HG03196 (cell line): ENCODE measurements around the gene SEMA4G.

Source experiments
- ATAC-seq: cut with Tn5 transposase; IDR thresholded peaks from one replicate; pipeline ENCODE4 v1.9.1; 2021; ENCODE audit not compliant: unreplicated experiment

Gene SEMA4G, protein sequence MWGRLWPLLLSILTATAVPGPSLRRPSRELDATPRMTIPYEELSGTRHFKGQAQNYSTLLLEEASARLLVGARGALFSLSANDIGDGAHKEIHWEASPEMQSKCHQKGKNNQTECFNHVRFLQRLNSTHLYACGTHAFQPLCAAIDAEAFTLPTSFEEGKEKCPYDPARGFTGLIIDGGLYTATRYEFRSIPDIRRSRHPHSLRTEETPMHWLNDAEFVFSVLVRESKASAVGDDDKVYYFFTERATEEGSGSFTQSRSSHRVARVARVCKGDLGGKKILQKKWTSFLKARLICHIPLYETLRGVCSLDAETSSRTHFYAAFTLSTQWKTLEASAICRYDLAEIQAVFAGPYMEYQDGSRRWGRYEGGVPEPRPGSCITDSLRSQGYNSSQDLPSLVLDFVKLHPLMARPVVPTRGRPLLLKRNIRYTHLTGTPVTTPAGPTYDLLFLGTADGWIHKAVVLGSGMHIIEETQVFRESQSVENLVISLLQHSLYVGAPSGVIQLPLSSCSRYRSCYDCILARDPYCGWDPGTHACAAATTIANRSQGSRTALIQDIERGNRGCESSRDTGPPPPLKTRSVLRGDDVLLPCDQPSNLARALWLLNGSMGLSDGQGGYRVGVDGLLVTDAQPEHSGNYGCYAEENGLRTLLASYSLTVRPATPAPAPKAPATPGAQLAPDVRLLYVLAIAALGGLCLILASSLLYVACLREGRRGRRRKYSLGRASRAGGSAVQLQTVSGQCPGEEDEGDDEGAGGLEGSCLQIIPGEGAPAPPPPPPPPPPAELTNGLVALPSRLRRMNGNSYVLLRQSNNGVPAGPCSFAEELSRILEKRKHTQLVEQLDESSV

GRCh38 chr10:100969187-100970075 lies at the start of gene SEMA4G:
Gene SEMA4G, plus strand, starts transcription at chr10:100969504. Its CDS starts 3,409 bp downstream, at chr10:100972913.
- ATAC-seq: no peak

GRCh38 chr10:100923580-100923979 lies 45.7 kb upstream of the SEMA4G start:
- ATAC-seq: no peak

DNA sequence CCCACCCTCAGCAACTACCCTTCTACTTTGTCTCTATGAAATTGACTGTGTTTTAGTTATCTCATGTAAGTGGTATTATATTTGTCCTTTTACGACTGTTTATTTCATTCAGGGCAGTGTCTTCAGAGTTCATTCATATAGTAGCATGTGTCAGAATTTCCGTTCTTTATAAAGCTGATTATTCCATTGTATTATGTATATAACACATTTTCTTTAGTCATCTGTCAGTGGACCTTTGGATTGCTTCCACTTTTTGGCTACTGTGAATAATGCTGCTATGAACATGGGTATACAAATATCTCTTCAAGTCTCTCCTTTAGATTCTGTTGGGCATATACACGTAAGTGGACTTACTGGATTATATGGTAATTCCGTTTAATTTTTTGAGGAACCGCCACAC lies 42.0 kb upstream of the SEMA4G start:
- ATAC-seq: no peak

DNA sequence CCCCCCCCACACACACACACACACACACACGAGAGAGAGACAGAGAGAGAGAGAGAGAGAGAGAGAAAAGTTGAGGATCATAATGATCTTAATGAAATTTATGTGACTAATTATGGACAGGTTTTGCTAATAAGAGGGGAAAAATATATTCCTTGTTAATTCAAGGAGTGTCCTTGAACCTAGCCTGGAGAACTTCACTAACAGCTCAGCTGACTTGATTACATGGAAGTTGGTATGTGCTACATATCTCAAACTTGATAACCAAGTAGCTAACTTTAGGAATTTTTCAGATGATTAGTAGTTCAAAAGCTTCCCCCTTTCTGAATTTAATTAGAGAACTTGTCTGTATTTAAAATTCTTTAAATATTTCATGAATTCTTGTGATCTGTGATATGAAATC lies 41.3 kb upstream of the SEMA4G start:
- ATAC-seq: no peak

- no peak for ATAC-seq
These were observed 38.9 kb upstream of the SEMA4G start for GRCh38 chr10:100930368-100930767.

GRCh38 chr10:100934084-100934659 lies 35.1 kb upstream of the SEMA4G start:
- ATAC-seq: no peak

- ATAC-seq: no peak
These were observed 29.4 kb upstream of the SEMA4G start for GRCh38 chr10:100939763-100940344.

DNA sequence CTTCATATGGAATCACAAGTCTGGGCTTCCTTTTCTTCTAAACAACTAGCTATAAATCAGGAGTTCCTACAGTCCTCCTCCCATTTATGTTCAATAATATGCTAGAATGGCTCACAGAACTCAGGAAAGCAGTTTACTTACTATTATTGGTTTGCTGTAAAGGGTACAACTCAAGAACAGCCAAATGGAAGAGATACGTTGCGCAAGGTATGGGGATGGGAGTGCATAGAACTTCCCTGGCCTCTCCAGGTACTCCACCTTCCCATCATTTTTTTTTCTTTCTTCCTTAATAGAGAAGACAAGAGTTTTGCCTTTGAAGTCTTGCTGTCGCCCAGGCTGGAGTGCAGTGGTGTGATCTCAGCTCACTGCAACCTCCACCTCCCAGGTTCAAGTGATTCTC lies 27.1 kb upstream of the SEMA4G start:
- ATAC-seq: no peak

GRCh38 chr10:100943508-100943907 lies 25.8 kb upstream of the SEMA4G start:
- no peak for ATAC-seq

DNA sequence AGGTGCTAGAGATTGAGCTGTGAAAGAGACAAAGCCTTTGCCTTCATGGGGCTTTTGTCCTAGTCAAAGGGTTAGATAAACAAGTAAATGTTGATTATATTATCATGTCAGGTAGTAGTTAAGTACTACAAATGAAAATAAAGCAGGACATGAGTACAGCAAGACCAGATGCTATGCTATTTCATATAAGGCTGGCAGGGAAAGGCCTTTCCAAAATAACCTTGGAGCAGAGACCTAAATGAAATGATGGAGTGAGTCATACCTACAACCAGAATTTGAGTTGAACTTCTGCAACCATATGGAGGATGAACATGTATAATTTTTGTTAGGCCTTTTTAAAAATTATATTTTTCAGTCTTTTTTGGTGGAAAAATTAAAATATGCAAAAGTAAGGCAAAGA lies 23.6 kb upstream of the SEMA4G start:
- no peak for ATAC-seq

- no peak for ATAC-seq
These were observed 20.4 kb upstream of the SEMA4G start for GRCh38 chr10:100948916-100949315.

GRCh38 chr10:100960251-100960650 lies 9.1 kb upstream of the SEMA4G start:
- ATAC-seq: no peak

DNA sequence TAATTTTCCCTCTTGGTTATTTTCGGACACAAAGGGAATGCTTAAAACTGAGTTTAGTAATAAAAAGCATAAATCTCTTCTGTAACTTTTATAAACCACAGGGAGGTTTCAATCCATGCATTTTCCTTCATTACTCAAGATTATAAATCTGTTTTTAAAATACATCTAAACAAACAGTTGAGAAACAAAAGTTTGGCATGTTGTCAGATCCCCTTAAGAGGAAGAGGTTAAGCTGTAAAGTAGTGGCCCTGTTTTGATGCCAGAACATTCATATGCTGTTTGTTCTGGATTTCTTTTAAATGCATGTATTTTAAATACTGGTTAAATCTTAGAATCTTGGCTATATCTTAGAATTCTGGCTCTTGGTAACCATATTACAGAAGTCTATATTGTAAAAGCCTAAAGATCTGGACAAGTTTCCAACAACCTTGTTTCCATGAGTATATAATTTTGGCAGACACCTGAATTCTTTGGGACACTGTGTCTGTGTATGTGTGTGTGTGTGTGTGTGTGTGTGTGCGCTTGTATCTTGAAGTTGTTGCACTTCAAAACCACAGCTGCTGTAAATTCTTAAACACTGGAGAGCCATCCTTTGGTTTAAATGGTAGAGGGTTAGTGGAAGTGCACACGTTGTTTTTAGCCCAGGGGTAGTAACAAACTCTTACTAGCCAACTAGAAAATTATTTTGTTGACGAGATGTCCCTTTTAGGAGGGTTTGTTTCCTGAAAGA lies 6.8 kb upstream of the SEMA4G start:
- no peak for ATAC-seq

DNA sequence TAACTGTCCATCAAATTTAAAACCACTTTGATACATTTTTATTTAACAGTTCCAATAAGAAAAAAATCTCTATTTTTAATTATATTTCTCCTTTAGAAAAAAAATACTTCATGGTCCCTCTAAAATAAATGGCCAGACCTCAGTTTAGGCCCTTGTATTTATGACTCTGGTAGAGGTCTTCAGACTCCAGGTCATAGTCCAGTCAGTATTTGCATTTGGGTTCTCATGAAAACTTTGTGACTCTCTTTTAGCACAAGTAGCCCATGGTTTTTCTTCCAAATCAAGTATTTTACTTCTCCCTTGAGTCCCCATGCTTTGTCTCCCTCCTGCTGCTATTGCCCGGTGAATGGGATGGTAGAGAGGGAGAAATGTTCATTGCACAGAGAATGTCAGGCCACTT lies 5.5 kb upstream of the SEMA4G start:
- no peak for ATAC-seq

DNA sequence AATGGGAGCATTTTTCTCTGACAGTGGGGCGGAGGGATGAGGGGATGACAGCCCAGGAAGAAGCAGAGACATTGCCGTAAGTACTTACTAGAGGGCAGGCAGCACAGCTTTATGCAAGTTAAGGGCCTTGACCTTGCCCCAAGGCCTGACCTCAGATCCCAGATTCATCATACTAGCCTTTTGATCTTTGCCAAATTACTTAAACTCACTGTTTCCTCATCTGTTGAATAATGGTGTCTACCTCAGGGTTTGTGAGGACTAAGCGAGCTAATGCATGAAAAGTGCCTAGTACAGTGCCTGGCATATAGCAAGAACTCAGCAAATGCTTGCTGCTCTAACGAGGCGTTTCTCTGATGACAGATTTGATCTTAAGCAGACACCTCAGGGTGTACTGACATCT lies 3.5 kb upstream of the SEMA4G start:
- ATAC-seq: no peak

- ATAC-seq: no peak
These were observed 2.4 kb upstream of the SEMA4G start for GRCh38 chr10:100966887-100967286.

- ATAC-seq: no peak
These were observed 2.0 kb upstream of the SEMA4G start for GRCh38 chr10:100967332-100967731.

DNA sequence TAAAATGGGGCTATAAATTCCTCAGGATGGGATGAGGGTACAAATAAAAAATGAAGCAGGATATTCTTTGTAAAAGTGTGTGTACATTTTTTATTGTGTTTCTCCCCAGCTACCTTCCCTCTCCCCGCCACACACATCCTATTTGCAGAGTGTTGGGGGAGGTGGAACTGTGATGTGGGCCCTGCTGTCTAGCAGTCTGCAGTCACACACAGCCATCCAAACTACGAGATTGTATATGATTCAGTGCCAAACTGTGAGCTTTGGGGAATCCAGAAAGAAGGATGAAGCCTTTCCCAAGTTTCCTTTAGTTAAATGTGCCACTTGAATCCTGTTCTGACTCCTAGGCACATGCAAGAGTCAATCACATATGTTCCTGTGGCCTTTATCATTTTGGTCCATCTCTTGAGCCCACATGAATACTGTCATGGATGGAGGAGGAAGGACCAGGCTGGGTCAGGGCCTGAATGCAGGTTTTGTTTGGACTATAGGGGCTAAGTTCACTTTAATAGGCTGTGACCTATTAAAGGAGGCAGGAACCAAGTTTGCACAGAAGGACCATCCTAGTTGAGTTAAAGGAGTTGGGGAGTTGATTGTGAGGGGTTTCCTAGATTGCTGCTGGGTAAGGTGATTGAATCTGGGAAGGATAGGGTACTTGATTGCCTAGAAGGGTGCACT lies 1.1 kb upstream of the SEMA4G start:
- no peak for ATAC-seq

- no peak for ATAC-seq
These were observed 479 bp upstream of the SEMA4G start for GRCh38 chr10:100968863-100969186.
